ENCODE data around the gene ARHGAP22.
A peak's percentile ranks its signal among the peaks of the same experiment; 100 is the strongest.

The ARHGAP22 gene

GRCh38 chr10:48414160-48414559, 190.7 kb downstream of the ARHGAP22 start:
- DNase-seq (ENCODE audit: low read depth, low spot score) = no peak
- peak overlapping the region; percentile 30 for H3K27ac ChIP-seq

- DNase-seq (ENCODE audit: low read depth, low spot score) = no peak
- H3K27ac ChIP-seq = no peak overlapping the region
Observed at GRCh38 chr10:48412933-48413332, 191.9 kb downstream of the ARHGAP22 start.

- DNase-seq (ENCODE audit: low read depth, low spot score) = no peak
- H3K27ac ChIP-seq = no peak overlapping the region
Observed at GRCh38 chr10:48412081-48412480, 192.8 kb downstream of the ARHGAP22 start.

DNA sequence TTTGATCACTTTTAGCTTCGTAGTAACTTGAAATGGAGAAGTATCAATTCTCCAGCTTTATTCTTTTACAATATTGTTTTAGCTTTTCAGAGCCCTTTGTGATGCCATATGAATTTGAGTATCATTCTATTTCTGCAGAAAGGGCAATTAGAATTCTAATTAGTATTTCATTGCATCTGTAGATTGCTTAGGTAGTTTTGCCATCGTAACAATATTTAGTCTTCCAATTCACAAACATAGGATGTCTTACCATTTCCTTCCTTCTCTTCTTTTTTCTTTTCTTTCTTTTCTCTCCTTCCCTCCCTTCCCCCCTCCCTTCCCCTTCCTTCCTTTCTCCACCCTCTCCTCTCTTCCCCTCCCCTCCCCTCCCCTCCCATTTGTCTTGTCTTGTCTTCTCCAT, 193.4 kb downstream of the ARHGAP22 start:
- no peak overlapping the region for H3K27ac ChIP-seq
- DNase-seq (ENCODE audit: low read depth, low spot score) = no peak

DNA sequence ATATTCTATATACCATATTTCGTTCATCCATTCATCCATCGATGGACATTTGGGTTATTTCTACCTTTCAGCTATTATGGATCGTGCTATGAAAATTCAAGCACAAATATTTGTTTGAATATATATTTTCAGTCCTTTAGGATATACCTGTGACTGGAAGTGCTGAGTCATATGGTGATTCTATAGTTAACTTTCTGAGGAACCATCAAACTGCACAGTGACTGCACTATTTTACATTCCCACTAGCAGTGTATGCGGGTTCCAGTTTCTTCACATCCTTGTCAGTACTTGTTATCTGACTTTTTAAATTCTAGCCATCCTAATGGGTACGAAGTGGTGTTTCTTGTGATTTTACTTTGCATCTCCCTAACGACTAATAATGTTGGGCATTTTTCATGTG, 194.4 kb downstream of the ARHGAP22 start:
- DNase-seq (ENCODE audit: low read depth, low spot score) = no peak
- H3K27ac ChIP-seq = no peak overlapping the region

GRCh38 chr10:48406658-48407057, 198.2 kb downstream of the ARHGAP22 start:
- peak overlapping the region; percentile 34 for H3K27ac ChIP-seq
- DNase-seq (ENCODE audit: low read depth, low spot score) = no peak

GRCh38 chr10:48406204-48406603, 198.7 kb downstream of the ARHGAP22 start:
- H3K27ac ChIP-seq = peak overlapping the region; percentile 34
- DNase-seq (ENCODE audit: low read depth, low spot score) = peak; percentile 58

DNA sequence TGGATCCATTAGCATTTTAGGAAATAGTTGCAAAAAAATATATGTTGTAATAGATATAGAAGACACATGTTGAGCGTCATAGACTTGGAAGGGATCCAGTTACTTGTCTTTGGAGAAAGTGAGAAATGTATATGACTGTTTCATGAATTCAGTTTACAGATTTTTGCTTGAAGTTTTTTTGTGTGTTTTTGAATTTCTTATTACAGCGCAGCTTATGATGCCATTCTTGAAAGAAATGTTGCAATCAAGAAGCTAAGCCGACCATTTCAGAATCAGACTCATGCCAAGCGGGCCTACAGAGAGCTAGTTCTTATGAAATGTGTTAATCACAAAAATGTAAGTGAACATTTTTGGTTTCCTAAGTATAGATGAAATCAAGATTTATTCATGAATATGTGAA, 200.2 kb downstream of the ARHGAP22 start:
- DNase-seq (ENCODE audit: low read depth, low spot score) = no peak

DNA sequence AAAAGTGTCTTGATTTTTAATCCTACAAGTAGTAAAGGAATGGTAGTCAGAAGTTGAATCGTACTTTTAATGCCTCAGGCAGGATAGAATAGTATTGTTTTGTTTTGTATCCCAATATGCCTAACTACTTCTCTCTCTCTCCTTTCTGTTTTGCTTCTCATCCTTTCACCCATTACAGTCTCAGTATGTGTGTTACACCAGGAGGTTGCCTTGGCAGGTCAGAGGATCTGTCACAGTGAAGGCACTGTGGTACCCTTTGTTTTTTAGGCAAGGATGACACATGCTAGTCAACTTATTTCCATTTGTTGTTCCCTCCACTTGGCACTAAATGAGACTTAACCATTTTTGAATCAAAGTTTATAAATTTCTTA, 204.0 kb downstream of the ARHGAP22 start:
- DNase-seq (ENCODE audit: low read depth, low spot score) = no peak
- H3K27ac ChIP-seq = peak overlapping the region; percentile 55

More for the DNA sequence above, 200.2 kb downstream of the ARHGAP22 start:
- H3K27ac ChIP-seq = no peak overlapping the region

DNA sequence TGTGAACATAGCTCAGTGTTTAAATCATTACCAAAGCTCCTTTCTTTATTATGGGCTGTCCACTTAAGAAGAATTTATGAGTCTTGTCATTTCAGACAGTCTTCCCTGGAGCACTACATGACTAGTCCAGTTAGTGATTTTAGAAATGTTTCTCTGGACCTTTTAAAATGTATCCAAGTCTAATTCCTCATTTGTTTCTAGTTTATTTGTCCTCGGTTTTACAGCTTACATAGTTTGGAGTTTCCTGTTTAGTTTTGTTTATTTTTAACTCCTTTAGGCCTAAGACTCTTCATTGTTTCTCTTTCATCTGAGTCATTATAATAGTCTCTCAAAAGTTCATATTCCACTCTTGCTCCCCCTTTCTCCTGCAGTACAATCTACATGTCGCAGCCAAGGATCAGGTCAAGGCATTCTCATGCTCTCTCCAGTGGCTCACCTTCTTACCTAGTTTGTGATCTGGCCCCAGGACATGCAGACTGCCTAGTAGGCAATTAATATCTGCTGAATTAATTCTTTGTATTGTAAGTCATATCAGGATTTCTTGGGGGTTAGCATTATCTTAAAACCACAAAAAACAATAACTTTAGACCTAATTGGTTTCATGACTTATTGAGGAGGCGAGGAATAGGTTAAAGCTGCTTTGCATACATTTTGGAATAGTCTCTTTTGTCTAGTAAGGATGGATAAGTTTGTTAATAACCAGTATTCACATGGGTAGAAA, 204.6 kb downstream of the ARHGAP22 start:
- no peak for DNase-seq (ENCODE audit: low read depth, low spot score)
- H3K27ac ChIP-seq = peak overlapping the region; percentile 55

DNA sequence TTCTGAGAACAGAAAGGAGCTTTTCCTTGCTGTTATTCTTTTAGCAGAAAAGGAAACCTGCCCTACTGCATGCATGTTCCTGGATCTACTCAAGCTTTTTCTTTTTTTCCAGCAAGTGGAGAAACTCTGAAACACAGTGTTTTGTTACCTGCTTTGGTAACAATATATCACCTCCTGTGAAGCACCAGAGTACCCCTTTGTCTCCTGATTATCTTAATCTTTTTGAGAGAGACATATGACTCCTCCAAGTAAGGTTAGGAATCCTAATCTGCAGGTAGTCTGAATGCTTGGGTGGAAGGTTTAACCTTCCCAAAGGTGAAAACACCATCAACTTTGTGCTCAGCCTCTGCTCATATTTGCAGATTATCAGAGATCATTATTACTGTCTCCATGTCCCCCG, 205.3 kb downstream of the ARHGAP22 start:
- no peak for DNase-seq (ENCODE audit: low read depth, low spot score)

DNA sequence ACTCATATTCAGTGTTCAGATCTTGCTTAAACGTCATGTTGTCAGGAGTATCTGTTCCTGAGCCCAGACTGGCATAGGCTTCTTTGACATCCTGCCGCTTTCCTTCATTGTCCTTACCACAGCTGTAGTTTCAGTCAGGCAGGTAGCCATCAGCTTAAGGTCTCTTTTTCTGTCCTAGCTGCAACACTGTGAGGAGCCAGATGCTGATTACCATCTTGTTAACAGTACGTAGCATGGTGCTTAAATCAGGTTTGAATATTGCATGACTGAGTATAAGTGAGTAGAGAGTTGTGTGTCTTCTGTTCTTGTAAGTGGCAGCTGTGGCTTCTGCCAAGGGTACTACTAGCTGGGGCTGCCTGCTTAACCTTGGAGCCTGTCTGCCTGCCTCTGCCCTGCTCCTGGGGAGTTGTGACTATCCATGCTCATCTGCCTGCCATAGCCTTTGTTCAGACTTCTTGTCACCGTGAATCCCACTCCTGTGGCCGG, 205.8 kb downstream of the ARHGAP22 start:
- H3K27ac ChIP-seq = peak overlapping the region; percentile 55
- DNase-seq (ENCODE audit: low read depth, low spot score) = no peak

More for the DNA sequence above, 205.3 kb downstream of the ARHGAP22 start:
- peak overlapping the region; percentile 55 for H3K27ac ChIP-seq

DNA sequence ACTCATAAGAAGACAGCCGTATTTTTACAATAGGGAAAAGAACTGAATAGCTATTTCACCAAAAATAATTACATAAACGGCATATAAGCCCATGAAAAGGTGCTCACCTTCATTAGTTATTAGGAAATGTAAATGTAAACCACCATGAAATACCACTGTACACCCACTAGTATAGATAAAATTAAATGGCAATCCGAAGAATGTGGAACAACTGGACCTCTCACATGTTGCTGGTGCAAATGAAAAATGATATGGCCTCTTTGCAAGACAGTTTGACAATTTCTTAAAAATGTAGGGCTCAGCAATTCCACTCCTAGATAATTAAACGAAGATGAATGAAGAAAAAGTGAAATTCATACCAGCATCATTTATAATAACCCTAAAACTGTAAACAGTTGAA, 206.6 kb downstream of the ARHGAP22 start:
- no peak overlapping the region for H3K27ac ChIP-seq
- DNase-seq (ENCODE audit: low read depth, low spot score) = no peak
